ENCODE data around the gene DNAJC30.
"Not testable (repeated sequence)": the region's sequence is repeated elsewhere in the genome, so short reads cannot be mapped to it uniquely, and the experiment has no call there.

Gene DNAJC30

GRCh38 chr7:73717991-73718405 is 34.7 kb upstream of the DNAJC30 start:
- peak overlapping the region; percentile 75 for H3K4me3 ChIP-seq (ENCODE audit: low read length)
- DNase-seq (ENCODE audit: low read depth) = no peak
- TF ChIP-seq, protein P1, sequence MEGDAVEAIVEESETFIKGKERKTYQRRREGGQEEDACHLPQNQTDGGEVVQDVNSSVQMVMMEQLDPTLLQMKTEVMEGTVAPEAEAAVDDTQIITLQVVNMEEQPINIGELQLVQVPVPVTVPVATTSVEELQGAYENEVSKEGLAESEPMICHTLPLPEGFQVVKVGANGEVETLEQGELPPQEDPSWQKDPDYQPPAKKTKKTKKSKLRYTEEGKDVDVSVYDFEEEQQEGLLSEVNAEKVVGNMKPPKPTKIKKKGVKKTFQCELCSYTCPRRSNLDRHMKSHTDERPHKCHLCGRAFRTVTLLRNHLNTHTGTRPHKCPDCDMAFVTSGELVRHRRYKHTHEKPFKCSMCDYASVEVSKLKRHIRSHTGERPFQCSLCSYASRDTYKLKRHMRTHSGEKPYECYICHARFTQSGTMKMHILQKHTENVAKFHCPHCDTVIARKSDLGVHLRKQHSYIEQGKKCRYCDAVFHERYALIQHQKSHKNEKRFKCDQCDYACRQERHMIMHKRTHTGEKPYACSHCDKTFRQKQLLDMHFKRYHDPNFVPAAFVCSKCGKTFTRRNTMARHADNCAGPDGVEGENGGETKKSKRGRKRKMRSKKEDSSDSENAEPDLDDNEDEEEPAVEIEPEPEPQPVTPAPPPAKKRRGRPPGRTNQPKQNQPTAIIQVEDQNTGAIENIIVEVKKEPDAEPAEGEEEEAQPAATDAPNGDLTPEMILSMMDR (conservative IDR thresholded peaks at IDR 0.05; ENCODE audit: low read depth, low read length) = no peak

- TF ChIP-seq, protein P1 (conservative IDR thresholded peaks at IDR 0.05; ENCODE audit: low read depth, low read length) = no peak
- no peak overlapping the region for H3K4me3 ChIP-seq (ENCODE audit: low read length)
- DNase-seq (ENCODE audit: low read depth) = no peak
Measured at GRCh38 chr7:73717025-73717807, 34.0 kb upstream of the DNAJC30 start.

DNA sequence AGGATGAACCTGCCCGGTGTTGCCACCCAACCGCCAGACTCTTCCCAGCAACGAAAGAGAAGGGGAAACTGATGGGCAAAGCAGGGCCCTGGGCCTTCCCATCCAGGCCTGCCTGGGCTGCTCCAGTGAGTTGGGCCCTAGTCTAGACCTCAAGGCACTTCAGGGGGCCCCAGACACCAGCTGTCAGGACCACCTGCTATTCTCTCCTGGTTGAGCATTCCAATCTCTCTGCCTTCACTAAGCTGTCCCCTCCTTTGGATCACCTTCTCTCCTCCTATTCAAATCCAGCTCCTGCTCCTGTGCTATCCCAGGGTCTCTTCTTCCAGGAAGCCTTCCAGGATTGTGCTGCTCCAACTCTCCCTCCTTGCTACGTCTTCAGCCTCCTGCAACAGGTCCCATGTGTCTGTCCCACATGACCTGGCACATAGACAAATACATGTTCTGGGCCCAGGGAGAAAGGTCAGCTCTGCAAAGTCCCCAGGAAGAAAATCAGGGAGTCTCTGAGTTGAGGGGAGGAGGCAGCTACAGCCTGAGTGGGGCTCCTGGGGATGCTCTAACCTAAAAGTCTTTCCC is 33.2 kb upstream of the DNAJC30 start:
- no peak overlapping the region for H3K4me3 ChIP-seq (ENCODE audit: low read length)
- DNase-seq (ENCODE audit: low read depth) = no peak
- TF ChIP-seq, protein P1 (conservative IDR thresholded peaks at IDR 0.05; ENCODE audit: low read depth, low read length) = no peak

- no peak for DNase-seq (ENCODE audit: low read depth)
- TF ChIP-seq, protein P1 (conservative IDR thresholded peaks at IDR 0.05; ENCODE audit: low read depth, low read length) = no peak
- no peak overlapping the region for H3K4me3 ChIP-seq (ENCODE audit: low read length)
Measured at GRCh38 chr7:73715648-73716317, 32.5 kb upstream of the DNAJC30 start.

DNA sequence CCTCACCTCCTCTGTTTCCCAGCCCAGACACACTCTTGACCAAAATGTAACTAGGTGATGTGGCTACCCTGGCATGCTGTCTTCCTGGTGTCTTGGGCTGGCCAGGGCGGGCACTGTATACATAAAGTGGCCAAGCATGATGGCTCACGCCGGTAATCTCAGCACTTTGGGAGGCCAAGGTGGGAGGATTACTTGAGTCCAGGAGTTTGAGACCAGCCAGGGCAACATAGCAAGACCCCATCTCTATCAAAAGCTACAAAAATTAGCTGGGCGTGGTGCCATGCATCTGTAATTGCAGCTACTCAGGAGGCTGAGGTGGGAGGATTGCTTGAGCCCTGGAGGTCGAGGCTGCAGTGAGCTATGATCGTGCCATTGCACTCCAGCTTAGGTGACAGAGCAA is 30.1 kb upstream of the DNAJC30 start:
- H3K4me3 ChIP-seq (ENCODE audit: low read length); DNase-seq (ENCODE audit: low read depth): not testable (repeated sequence)

DNA sequence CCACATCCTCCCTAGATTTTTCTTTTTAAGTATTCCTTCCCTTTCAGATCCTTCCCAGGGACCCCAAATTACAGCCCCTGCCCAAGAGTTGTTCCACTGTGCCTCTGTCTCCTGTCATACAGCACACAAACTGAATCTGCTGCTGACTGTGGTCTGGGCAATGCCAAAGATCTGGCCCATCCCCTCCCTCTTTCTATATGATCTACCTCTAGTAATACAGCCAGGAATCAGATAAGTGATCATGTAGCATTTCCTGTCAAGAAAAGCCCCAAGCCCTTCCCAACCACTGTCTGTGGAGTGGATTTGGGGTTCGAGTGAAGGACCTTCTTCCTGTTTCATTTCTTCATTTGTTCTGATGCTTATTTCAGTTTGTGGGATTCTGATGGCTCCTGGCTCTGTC is 29.5 kb upstream of the DNAJC30 start:
- TF ChIP-seq, protein P1 (conservative IDR thresholded peaks at IDR 0.05; ENCODE audit: low read depth, low read length) = no peak
- no peak overlapping the region for H3K4me3 ChIP-seq (ENCODE audit: low read length)

DNA sequence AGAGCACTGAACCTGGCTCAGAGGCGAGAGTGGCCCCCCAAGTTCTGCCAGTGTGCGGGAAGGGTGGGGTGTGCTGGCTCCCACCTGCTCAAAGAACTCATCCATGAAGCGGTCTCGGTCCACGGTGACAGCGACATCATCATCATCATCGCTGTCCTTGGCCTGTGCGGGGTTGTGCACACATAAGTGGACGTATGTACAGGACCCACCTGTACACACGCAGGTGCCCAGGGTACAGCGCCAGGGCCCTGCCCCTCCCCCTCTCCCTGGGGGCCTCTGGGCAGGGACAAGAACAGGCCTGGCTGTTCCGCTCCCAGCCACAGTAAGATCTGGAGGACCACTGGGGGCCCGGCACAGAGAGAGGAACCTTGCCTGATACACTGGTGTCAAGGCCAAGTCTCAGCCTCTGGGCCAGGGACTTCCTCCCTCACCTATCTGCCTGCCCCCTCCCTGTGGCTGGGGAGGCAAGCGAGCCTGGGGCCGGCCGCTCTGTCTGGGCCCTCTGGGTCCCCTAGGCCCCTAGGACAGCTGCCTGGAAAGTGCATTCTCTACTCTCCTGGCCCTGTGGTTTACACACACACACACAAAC is 25.8 kb upstream of the DNAJC30 start:
- no peak for DNase-seq (ENCODE audit: low read depth)
- TF ChIP-seq, protein P1 (conservative IDR thresholded peaks at IDR 0.05; ENCODE audit: low read depth, low read length) = no peak
- H3K4me3 ChIP-seq (ENCODE audit: low read length) = no peak overlapping the region

More for the DNA sequence above, 29.5 kb upstream of the DNAJC30 start:
- DNase-seq (ENCODE audit: low read depth) = no peak
